Calu3 (cell line): ENCODE data around the gene HIBADH. TPM values are rescaled to one million over a fixed set of nuclear protein-coding genes. Genes with fewer than 3 reads are reported as not detected.

ENCODE experiments used
- BruUV-seq: library from RNA; stranded (reverse); fragments of 400-500 nt; replicated peaks from 2 replicates; lab custom pipeline; 2021; lab: Mats Ljungman, UMichigan
- CTCF ChIA-PET: fragments of 300-600 bp; sonication (Branson Sonifier 250); formaldehyde crosslinking; loops from one replicate; lab custom pipeline; 2022; ENCODE audit warnings: antibody characterized with exemption; lab: Charles Lee
- DNase-seq: peaks from one replicate; pipeline ENCODE4 v3.0.0; 2022
- H3K27ac Mint-ChIP-seq: one replicate; pipeline ENCODE4 v1.8.0; 2022; ENCODE audit warnings: mixed read lengths; ENCODE audit not compliant: unreplicated experiment
- H3K27me3 Mint-ChIP-seq: one replicate; pipeline ENCODE4 v1.8.0; 2022; ENCODE audit warnings: mixed read lengths; ENCODE audit not compliant: unreplicated experiment
- H3K36me3 Mint-ChIP-seq: one replicate; pipeline ENCODE4 v1.8.0; 2022; ENCODE audit warnings: mild to moderate bottlenecking, moderate library complexity, mixed read lengths; ENCODE audit not compliant: insufficient read depth, unreplicated experiment
- H3K4me1 Mint-ChIP-seq: one replicate; pipeline ENCODE4 v1.8.0; 2022; ENCODE audit warnings: mild to moderate bottlenecking, low read depth, mixed read lengths; ENCODE audit not compliant: unreplicated experiment
- H3K4me3 Mint-ChIP-seq: one replicate; pipeline ENCODE4 v1.8.0; 2022; ENCODE audit warnings: mild to moderate bottlenecking, low read depth, moderate library complexity, mixed read lengths; ENCODE audit not compliant: unreplicated experiment
- H3K9me3 Mint-ChIP-seq: one replicate; pipeline ENCODE4 v1.8.0; 2022; ENCODE audit warnings: low read depth, mixed read lengths; ENCODE audit not compliant: unreplicated experiment
- CTCF ChIP-seq: fragments of 200-600 bp; IDR thresholded peaks from one replicate; pipeline ENCODE4 v1.8.0; 2022; ENCODE audit warnings: antibody characterized with exemption; ENCODE audit not compliant: unreplicated experiment
- intact Hi-C: fragments of 100-400 bp; cut with micrococcal nuclease; formaldehyde crosslinking; loops from one replicate; pipeline ENCODE4 v1.10.0; 2022; ENCODE audit not compliant: unreplicated experiment
- total RNA-seq: library from RNA; stranded (reverse); gene quantifications from 2 replicates; pipeline ENCODE4 v1.2.3, GENCODE V29; 2022

Gene HIBADH
- total RNA-seq, 1 experiment from 2014 or later = 74.6 TPM

GRCh38 chr7:27535795-27536194 lies 126.9 kb downstream of the HIBADH start:
- intact Hi-C loops = no loop called here
- CTCF ChIA-PET = interaction anchor here (0.6 to 0.7 kb wide), 2 partner anchors 213 to 677 kb away, joined by 3 to 4 read pairs; no protein-coding TSS in a partner anchor
- no peaks in the 10 kb centered on the region for H3K4me1 Mint-ChIP-seq
- BruUV-seq = no TSS peak
- no peak for TF ChIP-seq CTCF
- no peak overlapping the region for H3K27ac Mint-ChIP-seq
- no peak overlapping the region for H3K4me3 Mint-ChIP-seq
- no peaks in the 10 kb centered on the region for H3K27me3 Mint-ChIP-seq
- DNase-seq = no peak
- H3K36me3 Mint-ChIP-seq = peaks cover 5% of the 10 kb centered on the region
- peaks cover 2% of the 10 kb centered on the region for H3K9me3 Mint-ChIP-seq

- no peak overlapping the region for H3K27ac Mint-ChIP-seq
- TF ChIP-seq CTCF = no peak
- intact Hi-C loops = no loop called here
- H3K4me1 Mint-ChIP-seq = no peaks in the 10 kb centered on the region
- no peaks in the 10 kb centered on the region for H3K27me3 Mint-ChIP-seq
- BruUV-seq = no TSS peak
- DNase-seq = no peak
- no peaks in the 10 kb centered on the region for H3K9me3 Mint-ChIP-seq
- H3K4me3 Mint-ChIP-seq = no peak overlapping the region
- peaks cover 8% of the 10 kb centered on the region for H3K36me3 Mint-ChIP-seq
- CTCF ChIA-PET = no interaction called here
These were observed 129.0 kb downstream of the HIBADH start for GRCh38 chr7:27533652-27534081.

GRCh38 chr7:27532314-27532713 lies 130.4 kb downstream of the HIBADH start:
- BruUV-seq = no TSS peak
- no peak for DNase-seq
- no peak for TF ChIP-seq CTCF
- H3K4me3 Mint-ChIP-seq = no peak overlapping the region
- CTCF ChIA-PET = no interaction called here
- no peak overlapping the region for H3K27ac Mint-ChIP-seq
- H3K9me3 Mint-ChIP-seq = no peaks in the 10 kb centered on the region
- intact Hi-C loops = no loop called here
- peaks cover 8% of the 10 kb centered on the region for H3K36me3 Mint-ChIP-seq
- no peaks in the 10 kb centered on the region for H3K27me3 Mint-ChIP-seq
- H3K4me1 Mint-ChIP-seq = no peaks in the 10 kb centered on the region

- Mint-ChIP-seq H3K27me3 (no peaks in the 10 kb centered on the region), H3K27ac (no peak overlapping the region), H3K4me3 (no peak overlapping the region), H3K4me1 (peaks cover 10% of the 10 kb centered on the region), H3K9me3 (peaks cover 3% of the 10 kb centered on the region), H3K36me3 (peaks cover 13% of the 10 kb centered on the region)
- DNase-seq = no peak
- intact Hi-C loops = no loop called here
- CTCF ChIA-PET = no interaction called here
- no peak for TF ChIP-seq CTCF
- BruUV-seq = no TSS peak
These were observed 135.4 kb downstream of the HIBADH start for GRCh38 chr7:27527348-27527714.
